ENCODE data around the gene CARMIL1.
"Not testable (repeated sequence)": the region's sequence is repeated elsewhere in the genome, so short reads cannot be mapped to it uniquely, and the experiment has no call there.

The CARMIL1 gene

GRCh38 chr6:25578538-25578937, 299.4 kb downstream of the CARMIL1 start:
- TF ChIP-seq NFRKB (IDR thresholded peaks at IDR 0.05) = no peak
- TF ChIP-seq FOXK2 (IDR thresholded peaks at IDR 0.05) = no peak
- no peak for TF ChIP-seq ELF4 (IDR thresholded peaks at IDR 0.05)
- TF ChIP-seq ZNF384 (IDR thresholded peaks at IDR 0.05) = no peak
- TF ChIP-seq SUZ12 (IDR thresholded peaks at IDR 0.05) = no peak
- TF ChIP-seq ARNT (IDR thresholded peaks at IDR 0.05) = no peak
- TF ChIP-seq LEF1 (IDR thresholded peaks at IDR 0.05; ENCODE audit: borderline replicate concordance) = no peak
- no peak for TF ChIP-seq PKNOX1 (IDR thresholded peaks at IDR 0.05)
- TF ChIP-seq TARDBP (IDR thresholded peaks at IDR 0.05) = no peak
- TF ChIP-seq HDGF (IDR thresholded peaks at IDR 0.05; ENCODE audit: borderline replicate concordance) = no peak
- TF ChIP-seq FOXA1 (IDR thresholded peaks at IDR 0.05) = no peak
- no peak for TF ChIP-seq L3MBTL2 (conservative IDR thresholded peaks at IDR 0.05)
- no peak for TF ChIP-seq FOXM1 (IDR thresholded peaks at IDR 0.05; ENCODE audit: borderline replicate concordance)
- no peak for TF ChIP-seq BHLHE40 (IDR thresholded peaks at IDR 0.05; ENCODE audit: borderline replicate concordance)
- no peak for TF ChIP-seq SP1 (IDR thresholded peaks at IDR 0.05)
- TF ChIP-seq CTBP1 (IDR thresholded peaks at IDR 0.05; ENCODE audit: borderline replicate concordance) = no peak
- ChIA-PET CTCF (interaction anchor here (1.3 kb wide), 1 partner anchor 26 kb away, joined by 3 read pairs; no protein-coding TSS in a partner anchor), POLR2A (no interaction called here)
- DNase-seq (ENCODE audit: extremely low spot score) = no peak

- POLR2A ChIA-PET = no interaction called here
- CTCF ChIA-PET = interaction anchor here (1.3 kb wide), 1 partner anchor 25 kb away, joined by 3 read pairs; no protein-coding TSS in a partner anchor
- no peak for DNase-seq (ENCODE audit: extremely low spot score)
- no peak for TF ChIP-seq NFRKB (IDR thresholded peaks at IDR 0.05)
- TF ChIP-seq TARDBP (IDR thresholded peaks at IDR 0.05) = no peak
- no peak for TF ChIP-seq FOXK2 (IDR thresholded peaks at IDR 0.05)
- no peak for TF ChIP-seq CTBP1 (IDR thresholded peaks at IDR 0.05; ENCODE audit: borderline replicate concordance)
- TF ChIP-seq FOXA1 (IDR thresholded peaks at IDR 0.05) = no peak
- no peak for TF ChIP-seq ARNT (IDR thresholded peaks at IDR 0.05)
- TF ChIP-seq FOXM1 (IDR thresholded peaks at IDR 0.05; ENCODE audit: borderline replicate concordance) = no peak
- TF ChIP-seq L3MBTL2 (conservative IDR thresholded peaks at IDR 0.05) = no peak
These were observed 300.3 kb downstream of the CARMIL1 start for GRCh38 chr6:25579391-25579883.

GRCh38 chr6:25579902-25580495, 300.8 kb downstream of the CARMIL1 start:
- no peak for DNase-seq (ENCODE audit: extremely low spot score)
- no peak for TF ChIP-seq TARDBP (IDR thresholded peaks at IDR 0.05)
- CTCF ChIA-PET = no interaction called here
- POLR2A ChIA-PET = no interaction called here

- ChIA-PET CTCF (interaction anchor here (0.6 kb wide), 1 partner anchor 92 kb away, joined by 3 read pairs; no protein-coding TSS in a partner anchor), POLR2A (no interaction called here)
- no peak for DNase-seq (ENCODE audit: extremely low spot score)
- TF ChIP-seq BHLHE40 (IDR thresholded peaks at IDR 0.05; ENCODE audit: borderline replicate concordance) (no peak), PKNOX1 (IDR thresholded peaks at IDR 0.05) (peak; percentile 42; the same call in 1 of the 2 replicates)
These were observed 302.9 kb downstream of the CARMIL1 start for GRCh38 chr6:25582101-25582500.

GRCh38 chr6:25583099-25583498, 303.9 kb downstream of the CARMIL1 start:
- no peak for DNase-seq (ENCODE audit: extremely low spot score)
- POLR2A ChIA-PET = no interaction called here
- no peak for TF ChIP-seq L3MBTL2 (conservative IDR thresholded peaks at IDR 0.05)
- no peak for TF ChIP-seq BHLHE40 (IDR thresholded peaks at IDR 0.05; ENCODE audit: borderline replicate concordance)
- TF ChIP-seq NFRKB (IDR thresholded peaks at IDR 0.05) = no peak
- no peak for TF ChIP-seq FOXA1 (IDR thresholded peaks at IDR 0.05)
- no peak for TF ChIP-seq ELF4 (IDR thresholded peaks at IDR 0.05)
- TF ChIP-seq LEF1 (IDR thresholded peaks at IDR 0.05; ENCODE audit: borderline replicate concordance) = no peak
- TF ChIP-seq SUZ12 (IDR thresholded peaks at IDR 0.05) = no peak
- TF ChIP-seq FOXK2 (IDR thresholded peaks at IDR 0.05) = no peak
- no peak for TF ChIP-seq HDGF (IDR thresholded peaks at IDR 0.05; ENCODE audit: borderline replicate concordance)
- no peak for TF ChIP-seq CTBP1 (IDR thresholded peaks at IDR 0.05; ENCODE audit: borderline replicate concordance)
- TF ChIP-seq SP1 (IDR thresholded peaks at IDR 0.05) = no peak
- TF ChIP-seq TARDBP (IDR thresholded peaks at IDR 0.05) = no peak
- TF ChIP-seq ZNF384 (IDR thresholded peaks at IDR 0.05) = no peak
- CTCF ChIA-PET = no interaction called here

- DNase-seq (ENCODE audit: extremely low spot score) = no peak
- CTCF ChIA-PET = no interaction called here
- POLR2A ChIA-PET = interaction anchor here (0.6 kb wide), 1 partner anchor 14 kb away, joined by 3 read pairs; no protein-coding TSS in a partner anchor
- TF ChIP-seq ELF4 (IDR thresholded peaks at IDR 0.05) = no peak
- TF ChIP-seq ZNF384 (IDR thresholded peaks at IDR 0.05) = no peak
- no peak for TF ChIP-seq PKNOX1 (IDR thresholded peaks at IDR 0.05)
- no peak for TF ChIP-seq ARNT (IDR thresholded peaks at IDR 0.05)
- no peak for TF ChIP-seq HDGF (IDR thresholded peaks at IDR 0.05; ENCODE audit: borderline replicate concordance)
- no peak for TF ChIP-seq L3MBTL2 (conservative IDR thresholded peaks at IDR 0.05)
- no peak for TF ChIP-seq CTBP1 (IDR thresholded peaks at IDR 0.05; ENCODE audit: borderline replicate concordance)
These were observed 304.7 kb downstream of the CARMIL1 start for GRCh38 chr6:25583906-25584305.

- ChIA-PET CTCF (no interaction called here), POLR2A (no interaction called here)
- no peak for TF ChIP-seq SP1 (IDR thresholded peaks at IDR 0.05)
- no peak for TF ChIP-seq L3MBTL2 (conservative IDR thresholded peaks at IDR 0.05)
- no peak for TF ChIP-seq ARNT (IDR thresholded peaks at IDR 0.05)
- no peak for TF ChIP-seq LEF1 (IDR thresholded peaks at IDR 0.05; ENCODE audit: borderline replicate concordance)
- TF ChIP-seq ELF4 (IDR thresholded peaks at IDR 0.05) = no peak
- no peak for TF ChIP-seq FOXK2 (IDR thresholded peaks at IDR 0.05)
- TF ChIP-seq PKNOX1 (IDR thresholded peaks at IDR 0.05) = no peak
- no peak for TF ChIP-seq FOXM1 (IDR thresholded peaks at IDR 0.05; ENCODE audit: borderline replicate concordance)
- no peak for TF ChIP-seq CTBP1 (IDR thresholded peaks at IDR 0.05; ENCODE audit: borderline replicate concordance)
- no peak for TF ChIP-seq ZNF384 (IDR thresholded peaks at IDR 0.05)
- no peak for TF ChIP-seq BHLHE40 (IDR thresholded peaks at IDR 0.05; ENCODE audit: borderline replicate concordance)
- no peak for TF ChIP-seq NFRKB (IDR thresholded peaks at IDR 0.05)
- TF ChIP-seq SUZ12 (IDR thresholded peaks at IDR 0.05) = no peak
- no peak for TF ChIP-seq TARDBP (IDR thresholded peaks at IDR 0.05)
- no peak for TF ChIP-seq FOXA1 (IDR thresholded peaks at IDR 0.05)
- no peak for DNase-seq (ENCODE audit: extremely low spot score)
These were observed 306.1 kb downstream of the CARMIL1 start for GRCh38 chr6:25585225-25585624.

- DNase-seq (ENCODE audit: extremely low spot score); CTCF ChIA-PET; POLR2A ChIA-PET: not testable (repeated sequence)
These were observed 306.9 kb downstream of the CARMIL1 start for GRCh38 chr6:25586119-25586518.

Measured in HEK293T (cell line).